ENCODE data around the gene TCAP.
"Not testable (repeated sequence)": the region's sequence is repeated elsewhere in the genome, so short reads cannot be mapped to it uniquely, and the experiment has no call there.

Gene TCAP

DNA sequence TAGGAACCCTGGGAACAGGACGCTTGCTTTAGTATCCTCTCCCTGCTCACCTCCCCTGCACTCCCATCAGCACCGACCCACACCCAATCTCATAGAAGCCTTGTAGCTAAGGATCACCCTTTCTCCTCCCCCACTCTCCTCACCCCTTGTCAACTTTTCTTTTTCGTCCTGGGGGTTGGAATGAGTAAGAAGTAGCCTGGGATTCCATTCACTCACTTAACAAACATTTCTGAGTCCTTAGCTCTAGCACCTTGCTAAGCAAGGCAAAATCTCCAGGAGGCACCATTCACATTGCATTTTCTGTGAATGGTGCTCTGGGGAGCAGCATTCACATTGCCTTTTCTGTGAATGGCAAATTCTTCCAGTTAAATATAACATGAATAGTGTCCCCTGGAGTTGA lies 23.8 kb downstream of the TCAP start:
- in situ Hi-C loops (cut with HindIII; ENCODE audit: low pct_unique_long_range_greater_than_20kb, low sequenced_read_pairs) = no loop called here
- TF ChIP-seq JUND (IDR thresholded peaks at IDR 0.05; ENCODE audit: low read depth) = no peak
- no peak for DNase-seq (ENCODE audit: low read depth in 1 of 2, low spot score in 1 of 2)

DNA sequence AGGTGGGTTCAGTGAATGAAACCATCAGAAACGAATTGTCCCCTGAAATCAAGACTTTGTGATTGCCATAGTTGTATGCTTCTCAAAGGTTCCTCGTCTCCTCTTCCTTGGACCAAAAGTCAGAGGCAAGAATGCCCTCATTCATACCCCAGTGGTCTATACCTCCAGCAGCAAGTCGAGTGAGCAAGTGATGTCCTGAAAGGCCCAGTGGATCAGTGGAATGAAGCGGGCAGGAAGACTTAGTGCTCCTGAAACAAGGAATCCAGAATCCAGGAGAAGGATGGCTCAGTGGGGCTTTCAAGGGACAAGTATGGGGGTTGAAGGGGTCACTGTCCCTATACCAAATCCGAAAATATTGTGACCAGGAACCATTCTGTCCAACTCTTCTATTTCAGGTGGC lies 29.4 kb downstream of the TCAP start:
- in situ Hi-C loops (cut with HindIII; ENCODE audit: low pct_unique_long_range_greater_than_20kb, low sequenced_read_pairs) = no loop called here
- no peak for TF ChIP-seq JUND (IDR thresholded peaks at IDR 0.05; ENCODE audit: low read depth)
- no peak for DNase-seq (ENCODE audit: low read depth in 1 of 2, low spot score in 1 of 2)

DNA sequence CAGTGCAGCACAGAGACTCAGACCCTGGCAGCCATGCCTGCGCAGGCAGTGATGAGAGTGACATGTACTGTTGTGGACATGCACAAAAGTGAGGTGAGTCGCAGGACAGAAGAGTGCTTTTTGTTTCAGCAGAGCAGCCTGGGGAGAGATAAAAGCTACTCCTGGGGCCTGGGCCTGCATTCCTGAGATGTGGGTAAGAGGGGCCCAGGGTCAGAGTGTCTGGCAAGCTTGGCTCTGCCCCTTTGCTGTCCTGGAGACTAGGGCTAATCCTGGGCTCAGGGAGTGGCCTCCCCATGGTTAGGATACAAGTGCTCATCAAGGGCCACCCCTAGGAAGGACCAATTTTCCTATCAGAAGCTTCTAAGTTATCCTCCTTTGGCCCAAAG lies 29.9 kb downstream of the TCAP start:
- DNase-seq (ENCODE audit: low read depth in 1 of 2, low spot score in 1 of 2) = no peak
- in situ Hi-C loops (cut with HindIII; ENCODE audit: low pct_unique_long_range_greater_than_20kb, low sequenced_read_pairs) = no loop called here
- TF ChIP-seq JUND (IDR thresholded peaks at IDR 0.05; ENCODE audit: low read depth) = no peak

DNA sequence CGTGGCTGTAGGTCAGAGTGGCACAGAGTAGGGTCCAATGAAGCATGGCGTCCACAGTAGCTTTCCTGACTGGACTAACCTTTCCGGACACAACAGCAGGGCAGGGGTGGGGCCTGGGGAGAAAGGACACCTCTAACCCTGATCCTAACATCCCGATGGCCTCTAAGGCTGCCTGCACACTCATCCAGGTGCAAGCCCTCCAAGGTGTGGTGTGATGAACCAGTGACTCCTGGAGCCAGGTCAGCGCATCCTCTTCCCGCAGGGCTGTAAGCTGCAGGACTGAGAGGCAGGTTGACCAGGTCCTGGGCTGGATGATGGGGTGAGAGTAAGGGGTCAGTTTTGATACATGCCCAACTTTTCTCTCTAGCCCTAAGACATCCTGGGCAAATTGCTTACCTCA lies 31.6 kb downstream of the TCAP start:
- no peak for DNase-seq (ENCODE audit: low read depth in 1 of 2, low spot score in 1 of 2)
- in situ Hi-C loops (cut with HindIII; ENCODE audit: low pct_unique_long_range_greater_than_20kb, low sequenced_read_pairs) = no loop called here
- no peak for TF ChIP-seq JUND (IDR thresholded peaks at IDR 0.05; ENCODE audit: low read depth)

DNA sequence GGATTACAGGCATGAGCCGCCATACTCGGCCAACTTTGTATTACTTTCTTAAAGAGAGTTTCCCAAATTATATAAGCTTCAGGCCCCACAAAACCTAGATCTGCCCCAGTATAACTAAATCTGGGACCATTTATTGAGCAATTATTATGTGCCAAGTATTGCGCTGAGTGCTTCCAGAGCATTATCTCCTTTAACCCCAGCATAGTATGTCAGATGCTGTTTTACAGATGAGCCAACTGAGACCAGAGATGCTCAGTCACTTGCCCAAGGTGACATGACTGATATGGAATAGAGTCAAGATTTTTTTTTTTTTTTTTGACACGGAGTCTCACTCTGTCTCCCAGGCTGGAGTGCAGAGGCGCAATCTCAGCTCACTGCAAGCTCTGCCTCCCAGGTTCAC lies 32.8 kb downstream of the TCAP start:
- in situ Hi-C loops (cut with HindIII; ENCODE audit: low pct_unique_long_range_greater_than_20kb, low sequenced_read_pairs) = no loop called here
- TF ChIP-seq JUND (IDR thresholded peaks at IDR 0.05; ENCODE audit: low read depth) = no peak

DNA sequence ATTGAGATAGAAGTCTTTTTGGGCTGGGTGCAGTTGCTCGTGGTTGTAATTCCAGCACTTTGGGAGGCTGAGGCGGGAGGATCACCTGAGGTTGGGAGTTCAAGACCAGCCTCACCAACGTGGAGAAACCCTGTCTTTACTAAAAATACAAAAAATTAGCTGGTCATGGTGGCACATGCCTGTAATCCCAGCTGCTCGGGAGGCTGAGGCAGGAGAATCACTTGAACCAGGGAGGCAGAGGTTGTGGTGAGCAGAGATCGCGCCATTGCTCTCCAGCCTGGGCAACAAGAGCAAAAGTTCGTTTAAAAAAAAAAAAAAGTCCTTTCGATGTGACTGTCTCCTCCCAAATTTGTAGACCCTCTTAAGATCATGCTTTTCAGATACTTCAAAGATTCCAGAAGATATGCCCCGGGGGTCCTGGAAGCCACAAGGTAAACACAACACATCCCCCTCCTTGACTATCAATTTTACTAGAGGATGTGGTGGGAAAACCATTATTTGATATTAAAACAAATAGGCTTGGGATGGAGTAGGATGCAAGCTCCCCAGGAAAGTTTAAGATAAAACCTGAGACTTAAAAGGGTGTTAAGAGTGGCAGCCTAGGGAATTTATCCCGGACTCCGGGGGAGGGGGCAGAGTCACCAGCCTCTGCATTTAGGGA lies 34.1 kb downstream of the TCAP start:
- DNase-seq (ENCODE audit: low read depth in 1 of 2, low spot score in 1 of 2); in situ Hi-C loops (cut with HindIII; ENCODE audit: low pct_unique_long_range_greater_than_20kb, low sequenced_read_pairs): not testable (repeated sequence)

More for the DNA sequence above, 32.8 kb downstream of the TCAP start:
- no peak for DNase-seq (ENCODE audit: low read depth in 1 of 2, low spot score in 1 of 2)

DNA sequence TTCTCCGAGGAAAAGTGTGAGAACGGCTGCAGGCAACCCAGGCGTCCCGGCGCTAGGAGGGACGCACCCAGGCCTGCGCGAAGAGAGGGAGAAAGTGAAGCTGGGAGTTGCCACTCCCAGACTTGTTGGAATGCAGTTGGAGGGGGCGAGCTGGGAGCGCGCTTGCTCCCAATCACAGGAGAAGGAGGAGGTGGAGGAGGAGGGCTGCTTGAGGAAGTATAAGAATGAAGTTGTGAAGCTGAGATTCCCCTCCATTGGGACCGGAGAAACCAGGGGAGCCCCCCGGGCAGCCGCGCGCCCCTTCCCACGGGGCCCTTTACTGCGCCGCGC lies 34.6 kb downstream of the TCAP start, which contains the start of gene ERBB2:
Gene ERBB2, plus strand, starts transcription at position 247 of the 330 bp plus-strand sequence. CDS start 175 bp downstream, outside the sequence.
- DNase-seq (ENCODE audit: low read depth in 1 of 2, low spot score in 1 of 2) = peak; percentile 88 to 95
- in situ Hi-C loops (cut with HindIII; ENCODE audit: low pct_unique_long_range_greater_than_20kb, low sequenced_read_pairs) = no loop called here
- TF ChIP-seq JUND (IDR thresholded peaks at IDR 0.05; ENCODE audit: low read depth) = no peak

DNA sequence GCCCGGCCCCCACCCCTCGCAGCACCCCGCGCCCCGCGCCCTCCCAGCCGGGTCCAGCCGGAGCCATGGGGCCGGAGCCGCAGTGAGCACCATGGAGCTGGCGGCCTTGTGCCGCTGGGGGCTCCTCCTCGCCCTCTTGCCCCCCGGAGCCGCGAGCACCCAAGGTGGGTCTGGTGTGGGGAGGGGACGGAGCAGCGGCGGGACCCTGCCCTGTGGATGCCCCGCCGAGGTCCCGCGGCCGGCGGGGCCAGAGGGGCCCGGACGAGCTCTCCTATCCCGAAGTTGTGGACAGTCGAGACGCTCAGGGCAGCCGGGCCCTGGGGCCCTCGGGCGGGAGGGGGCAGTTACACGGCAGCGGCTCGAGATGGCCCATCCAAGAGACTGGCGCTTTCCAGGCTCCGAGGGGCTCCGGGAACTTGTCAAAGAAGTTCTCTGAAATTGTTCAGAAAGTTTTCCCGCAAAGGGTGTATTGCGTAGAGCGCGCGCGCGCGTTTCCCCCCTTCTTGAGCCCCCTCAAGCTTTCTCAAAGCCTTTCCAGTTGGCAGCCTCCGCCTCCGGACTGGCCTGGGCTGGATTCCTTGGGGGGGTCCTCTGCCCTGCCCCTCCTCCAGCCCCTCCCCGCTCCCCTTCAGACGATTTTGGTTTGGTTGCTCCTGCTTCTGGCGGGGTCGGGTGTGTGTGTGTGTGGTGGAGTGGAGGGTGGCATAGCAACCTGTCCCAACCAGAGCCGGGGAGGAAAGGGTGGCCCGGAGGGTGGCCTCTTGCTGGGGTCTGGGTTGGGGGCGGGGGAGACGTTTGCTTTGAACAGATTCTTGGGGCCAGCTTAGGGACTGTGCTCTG lies 35.2 kb downstream of the TCAP start:
- in situ Hi-C loops (cut with HindIII; ENCODE audit: low pct_unique_long_range_greater_than_20kb, low sequenced_read_pairs) = no loop called here
- TF ChIP-seq JUND (IDR thresholded peaks at IDR 0.05; ENCODE audit: low read depth) = no peak
- DNase-seq (ENCODE audit: low read depth in 1 of 2, low spot score in 1 of 2) = peak in 1 of 2 experiments; percentile 39

DNA sequence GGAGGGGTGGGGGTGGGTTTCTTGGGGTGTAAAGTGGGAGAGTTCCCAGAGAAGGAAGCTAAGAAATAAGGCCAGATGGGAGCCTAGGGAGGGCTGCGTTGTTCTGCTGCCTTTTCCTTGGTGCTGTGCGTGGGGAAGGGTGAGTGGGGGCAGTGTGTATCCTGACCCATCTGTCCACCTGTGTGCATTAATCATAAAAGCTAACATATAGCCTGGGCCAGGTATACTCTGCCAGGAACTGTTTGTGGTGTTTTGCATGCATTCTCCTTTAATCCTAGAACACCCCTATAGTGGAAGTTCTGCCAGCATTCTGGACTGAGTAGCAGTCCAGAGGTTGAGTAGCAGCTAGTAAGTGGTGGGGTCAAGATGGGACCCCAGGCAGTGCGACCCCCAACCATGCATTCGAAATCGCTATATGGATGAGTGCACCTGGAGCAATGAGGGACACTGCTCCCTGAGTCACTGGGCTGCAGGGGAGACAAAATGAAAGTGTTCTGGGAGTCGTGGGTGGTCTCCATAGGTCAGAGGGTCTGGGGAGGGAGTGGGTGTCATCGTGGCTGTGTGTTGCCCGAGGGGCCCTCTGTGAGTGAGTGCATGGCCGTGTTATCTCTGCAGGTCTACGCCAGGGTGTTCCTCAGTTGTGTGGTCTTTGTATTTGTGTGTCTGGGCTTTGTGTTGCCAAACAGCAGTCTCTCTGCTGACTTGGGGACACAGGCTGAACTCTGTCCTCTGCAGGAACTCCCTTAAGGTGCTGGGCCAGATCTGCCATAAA lies 36.0 kb downstream of the TCAP start:
- DNase-seq (ENCODE audit: low read depth in 1 of 2, low spot score in 1 of 2) = peak; percentile 62 to 78
- in situ Hi-C loops (cut with HindIII; ENCODE audit: low pct_unique_long_range_greater_than_20kb, low sequenced_read_pairs) = no loop called here
- no peak for TF ChIP-seq JUND (IDR thresholded peaks at IDR 0.05; ENCODE audit: low read depth)

DNA sequence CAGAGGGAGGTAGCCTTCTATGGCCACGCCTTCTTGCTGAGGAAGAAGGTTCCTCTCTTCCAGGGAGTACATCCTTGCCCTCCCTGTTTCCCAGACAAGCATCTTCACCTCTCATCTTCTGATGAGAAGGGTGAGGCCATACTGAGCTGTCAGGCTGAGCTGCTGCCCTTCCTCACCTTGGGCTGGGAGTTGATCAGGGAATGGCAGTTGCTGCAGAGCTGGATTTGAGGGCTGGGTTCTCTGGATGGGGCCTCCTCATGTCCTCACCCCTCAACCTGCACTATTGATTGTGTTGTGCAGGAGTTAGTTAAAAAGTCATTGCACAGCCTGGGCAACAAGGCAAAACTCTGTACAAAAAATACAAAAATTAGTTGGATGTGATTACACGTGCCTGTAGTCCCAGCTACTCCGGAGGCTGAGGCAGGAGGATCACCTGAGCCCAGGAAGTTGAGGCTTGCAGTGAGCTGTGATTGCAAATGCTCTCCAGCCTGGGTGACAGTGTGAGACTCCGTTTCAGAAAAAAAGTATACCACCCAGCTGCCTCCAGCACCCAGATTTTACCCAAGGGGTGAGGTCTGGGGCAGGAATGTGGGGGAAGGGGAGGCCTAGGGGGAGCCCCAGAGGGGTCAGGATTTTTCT lies 36.8 kb downstream of the TCAP start:
- in situ Hi-C loops (cut with HindIII; ENCODE audit: low pct_unique_long_range_greater_than_20kb, low sequenced_read_pairs) = no loop called here
- DNase-seq (ENCODE audit: low read depth in 1 of 2, low spot score in 1 of 2) = no peak
- no peak for TF ChIP-seq JUND (IDR thresholded peaks at IDR 0.05; ENCODE audit: low read depth)

DNA sequence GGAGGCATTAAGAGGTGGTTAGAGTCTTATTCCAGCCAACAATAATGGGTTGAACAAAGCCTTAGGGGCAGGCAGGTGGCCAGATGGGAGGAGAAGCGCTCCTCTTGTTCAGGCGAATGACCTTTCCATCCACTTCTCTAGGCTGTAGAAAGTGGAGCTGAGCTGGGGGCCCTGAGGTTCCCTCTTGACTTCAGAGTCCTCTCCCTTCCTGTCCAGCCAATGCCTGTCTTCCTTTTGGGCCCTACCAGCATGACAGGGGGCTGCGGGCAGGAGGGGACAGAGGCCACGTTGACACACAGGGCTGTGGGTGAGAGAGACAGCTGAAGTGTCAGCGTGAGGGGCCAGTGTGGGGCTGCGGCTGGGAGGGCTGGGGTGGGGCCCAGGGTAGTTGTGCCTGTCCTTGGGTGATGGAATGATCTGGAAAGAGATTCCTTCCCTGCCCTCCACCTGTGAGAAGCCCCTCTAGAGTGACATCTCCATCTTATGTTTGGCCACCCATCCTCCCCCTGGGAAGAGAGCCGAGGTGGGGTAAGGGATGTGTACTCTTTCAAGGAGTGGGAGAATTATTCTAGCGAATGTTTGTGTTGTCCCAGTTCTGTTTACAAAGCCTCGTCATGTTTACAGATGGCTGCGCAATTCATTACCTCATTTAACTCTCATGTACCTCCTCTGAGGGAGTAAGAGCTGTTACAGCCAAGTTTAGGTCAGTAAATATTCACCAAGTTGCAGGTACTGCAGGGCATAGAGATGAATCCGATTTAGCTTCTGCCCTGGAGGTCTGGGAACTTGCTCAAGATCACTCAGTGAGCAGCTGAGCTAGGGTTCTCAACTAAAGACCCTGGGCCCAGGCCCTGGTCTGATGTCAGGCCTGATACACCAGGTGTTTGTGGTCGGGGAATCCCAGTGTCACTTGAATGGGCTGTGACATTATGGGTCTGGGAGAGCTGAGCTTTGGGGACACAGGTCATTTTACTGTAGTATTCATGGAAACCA lies 38.0 kb downstream of the TCAP start:
- peak; percentile 83 to 98 for DNase-seq (ENCODE audit: low read depth in 1 of 2, low spot score in 1 of 2)
- peak; percentile 91 for TF ChIP-seq JUND (IDR thresholded peaks at IDR 0.05; ENCODE audit: low read depth)
- in situ Hi-C loops (cut with HindIII; ENCODE audit: low pct_unique_long_range_greater_than_20kb, low sequenced_read_pairs) = no loop called here

Measured in T47D (cell line).